GM18907 (cell line): ENCODE measurements around the gene TEX261.

Experiments used
- ATAC-seq: cut with Tn5 transposase; IDR thresholded peaks from one replicate; pipeline ENCODE4 v1.9.1; 2021; ENCODE audit warnings: mild to moderate bottlenecking, moderate library complexity; ENCODE audit not compliant: unreplicated experiment

TEX261 gene

GRCh38 chr2:70937866-70938585, 56.6 kb downstream of the TEX261 start:
- no peak for ATAC-seq

- ATAC-seq = no peak
These were observed 57.5 kb downstream of the TEX261 start for GRCh38 chr2:70936979-70937811.

GRCh38 chr2:70936165-70936978, 58.3 kb downstream of the TEX261 start:
- no peak for ATAC-seq
